ENCODE data around the gene FAHD2A.

The FAHD2A gene

GRCh38 chr2:95386031-95386430 lies 16.5 kb upstream of the FAHD2A start:
- no peak for DNase-seq (ENCODE audit: insufficient read length, low spot score)
- TF ChIP-seq CTCF (IDR thresholded peaks at IDR 0.05; ENCODE audit: insufficient read depth, missing control alignments), result no peak
- no peak for FAIRE-seq

GRCh38 chr2:95387358-95387757 lies 15.2 kb upstream of the FAHD2A start:
- FAIRE-seq, result no peak
- no peak for TF ChIP-seq CTCF (IDR thresholded peaks at IDR 0.05; ENCODE audit: insufficient read depth, missing control alignments)

DNA sequence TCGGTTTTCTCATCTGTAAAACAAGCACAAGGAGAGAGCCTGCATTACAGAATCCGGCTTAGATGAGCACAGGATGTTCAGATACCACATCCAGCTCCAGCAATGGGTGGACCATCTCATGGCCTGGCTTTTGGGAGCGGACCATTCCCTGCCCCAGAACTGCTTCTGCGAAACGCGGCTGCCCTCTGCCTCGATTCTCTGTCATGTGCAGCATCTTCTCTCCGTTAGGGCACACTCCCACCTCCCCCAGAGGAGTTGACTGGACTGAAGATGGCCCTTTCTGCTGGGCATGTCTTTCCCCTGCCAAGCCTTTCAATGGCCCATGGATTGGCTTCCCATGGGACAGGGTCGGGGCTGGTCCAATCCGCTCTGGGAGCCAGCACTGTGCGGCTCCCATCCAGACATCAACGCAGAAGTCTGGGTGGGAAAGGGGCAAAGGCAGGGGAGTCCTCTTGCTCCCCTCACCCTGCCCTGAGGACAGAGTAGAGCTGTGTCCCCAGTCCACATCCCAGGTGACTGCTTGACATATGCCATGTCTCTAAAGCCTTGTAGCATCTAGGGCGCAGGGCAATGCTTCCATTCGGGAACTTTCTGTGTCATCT lies 14.3 kb upstream of the FAHD2A start:
- no peak for FAIRE-seq
- no peak for DNase-seq (ENCODE audit: insufficient read length, low spot score)
- TF ChIP-seq CTCF (IDR thresholded peaks at IDR 0.05; ENCODE audit: insufficient read depth, missing control alignments), result no peak

More at GRCh38 chr2:95387358-95387757, 15.2 kb upstream of the FAHD2A start:
- no peak for DNase-seq (ENCODE audit: insufficient read length, low spot score)

DNA sequence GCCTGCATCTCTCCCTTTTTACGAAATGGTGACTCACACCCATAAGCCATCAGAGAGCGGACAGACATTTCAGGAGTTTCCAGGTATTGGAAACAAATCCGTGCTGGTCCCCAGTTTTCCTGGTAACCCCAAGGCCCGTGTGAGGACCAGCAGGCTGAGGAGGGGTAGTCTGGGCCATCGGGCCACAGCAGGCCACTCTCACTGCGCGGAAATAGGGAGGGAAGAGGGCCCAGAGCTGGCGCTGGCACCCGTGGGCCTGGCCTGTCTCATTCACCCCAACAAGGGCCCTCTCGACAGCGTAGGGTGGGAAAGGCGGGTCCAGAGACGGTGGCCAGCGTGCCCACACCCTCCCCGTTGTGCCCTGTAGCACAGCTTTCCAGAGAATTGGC lies 13.7 kb upstream of the FAHD2A start:
- FAIRE-seq, result no peak
- DNase-seq (ENCODE audit: insufficient read length, low spot score), result no peak
- TF ChIP-seq CTCF (IDR thresholded peaks at IDR 0.05; ENCODE audit: insufficient read depth, missing control alignments), result no peak

DNA sequence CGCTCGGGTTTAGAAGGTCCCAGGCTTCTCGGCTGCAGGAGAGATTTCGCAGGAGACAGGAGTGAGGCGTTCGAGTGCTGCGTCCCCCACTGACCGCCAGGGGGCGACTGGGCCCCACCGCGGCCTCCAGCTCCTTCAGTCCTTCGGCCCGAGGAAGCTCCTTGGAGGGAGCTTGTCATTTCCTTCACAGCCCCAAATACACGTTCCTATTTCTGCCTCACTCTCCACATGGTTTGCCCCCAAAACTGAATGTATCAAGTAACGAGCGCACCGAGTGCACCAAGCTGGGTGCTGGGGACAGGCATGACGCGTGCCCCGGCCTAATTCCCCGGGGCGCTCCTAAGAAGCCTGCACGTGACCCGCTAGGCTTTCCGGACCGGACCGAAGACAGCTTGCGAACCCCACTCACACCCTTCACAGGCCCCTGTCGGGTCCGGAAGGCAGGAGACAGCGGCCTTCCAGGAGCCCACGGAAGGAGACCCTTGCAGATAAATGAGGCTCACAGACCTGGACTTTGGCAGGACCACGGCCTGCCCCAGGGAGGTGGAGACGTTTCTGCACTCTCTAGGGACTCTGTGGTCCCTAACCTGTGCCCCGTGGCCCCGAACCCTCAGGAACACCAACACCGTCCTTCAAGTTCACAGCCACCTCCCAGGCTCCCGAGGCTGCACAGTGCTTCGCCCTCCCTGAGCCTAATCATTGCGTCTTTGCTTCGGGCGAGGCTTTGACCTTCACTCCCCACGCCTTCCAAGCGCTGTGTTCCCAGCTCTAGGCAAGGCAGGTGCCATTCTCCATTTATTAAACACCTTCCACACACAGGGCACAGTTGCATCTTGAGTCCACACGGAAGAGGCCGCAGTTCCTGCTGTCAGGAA lies 13.0 kb upstream of the FAHD2A start:
- DNase-seq (ENCODE audit: insufficient read length, low spot score), result peak; percentile 75
- TF ChIP-seq CTCF (IDR thresholded peaks at IDR 0.05; ENCODE audit: insufficient read depth, missing control alignments), result peak; percentile 65
- no peak for FAIRE-seq

DNA sequence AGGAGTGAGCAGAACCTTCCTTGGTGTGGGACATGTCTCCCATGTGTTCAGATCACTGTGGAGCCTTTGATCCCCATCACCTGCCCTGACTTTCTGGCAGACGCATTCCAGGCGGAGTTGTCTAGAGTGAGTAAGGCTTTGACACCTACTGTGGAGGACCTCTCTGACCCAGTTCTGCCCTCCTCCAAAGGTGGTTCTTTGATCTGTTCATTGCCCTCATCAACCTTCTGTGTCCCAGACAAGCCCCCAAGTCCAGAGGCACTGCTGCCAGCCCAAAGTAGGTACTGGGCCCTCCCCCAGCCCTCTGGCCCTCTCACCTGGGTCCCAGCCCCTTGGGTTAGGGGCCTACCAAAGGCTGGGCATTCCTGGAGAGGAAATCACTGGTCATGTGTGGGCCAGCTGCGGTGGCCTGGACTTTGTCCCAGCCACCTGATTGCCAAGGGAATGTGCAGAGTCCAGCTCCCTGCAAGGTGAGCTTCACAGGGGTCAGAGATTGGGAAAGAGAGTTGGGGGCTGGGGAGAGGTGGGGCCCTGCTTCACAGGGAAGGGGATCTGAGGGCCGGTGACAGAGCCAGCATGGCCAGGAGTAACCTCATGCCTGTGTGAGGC lies 12.1 kb upstream of the FAHD2A start:
- DNase-seq (ENCODE audit: insufficient read length, low spot score) (no peak), FAIRE-seq (no peak)
- TF ChIP-seq CTCF (IDR thresholded peaks at IDR 0.05; ENCODE audit: insufficient read depth, missing control alignments), result no peak
